Endodermal cell (in vitro differentiated cells): ENCODE data around the gene THSD7A. TPM values are rescaled to one million over a fixed set of nuclear protein-coding genes. Genes with fewer than 3 reads are reported as not detected.

Source experiments
- DNase-seq: peaks from one replicate; pipeline ENCODE4 v3.0.0-alpha.2; 2017
- H3K27ac ChIP-seq: 2 replicates; pipeline ENCODE4 v1.5.1; 2013; ENCODE audit warnings: mild to moderate bottlenecking, low read depth, low read length, moderate library complexity
- H3K27me3 ChIP-seq: 2 replicates; pipeline ENCODE4 v1.6.1; 2013; ENCODE audit warnings: mild to moderate bottlenecking, low read length, moderate library complexity; ENCODE audit not compliant: insufficient read depth, control insufficient read depth, poor library complexity, severe bottlenecking
- H3K36me3 ChIP-seq: 2 replicates; pipeline ENCODE4 v1.7.0; 2013; ENCODE audit warnings: mild to moderate bottlenecking, low read length, moderate library complexity; ENCODE audit not compliant: control insufficient read depth, insufficient read depth
- H3K4me1 ChIP-seq: one replicate; pipeline ENCODE4 v1.7.0; 2013; ENCODE audit warnings: low read length; ENCODE audit not compliant: control insufficient read depth, insufficient read depth
- H3K4me3 ChIP-seq: 2 replicates; pipeline ENCODE4 v1.5.1; 2013; ENCODE audit warnings: mild to moderate bottlenecking, low read length, moderate library complexity
- H3K9ac ChIP-seq: 2 replicates; pipeline ENCODE4 v1.6.1; 2013; ENCODE audit warnings: mild to moderate bottlenecking, low read length, moderate library complexity; ENCODE audit not compliant: poor library complexity, severe bottlenecking; ENCODE audit errors: extremely low read depth
- H3K9me3 ChIP-seq: 2 replicates; pipeline ENCODE4 v1.6.1; 2013; ENCODE audit warnings: mild to moderate bottlenecking, low read length, moderate library complexity; ENCODE audit not compliant: control insufficient read depth
- H3K27ac Mint-ChIP-seq: 2 replicates; pipeline ENCODE4 v1.8.0; 2020; ENCODE audit warnings: mixed read lengths
- H3K27me3 Mint-ChIP-seq: 2 replicates; pipeline ENCODE4 v1.8.0; 2021; ENCODE audit warnings: mild to moderate bottlenecking, mixed read lengths; ENCODE audit not compliant: insufficient read depth
- H3K36me3 Mint-ChIP-seq: 2 replicates; pipeline ENCODE4 v1.8.0; 2020; ENCODE audit warnings: low read depth, mixed read lengths
- H3K4me1 Mint-ChIP-seq: 2 replicates; pipeline ENCODE4 v1.8.0; 2020; ENCODE audit warnings: mixed read lengths
- H3K4me3 Mint-ChIP-seq: 2 replicates; pipeline ENCODE4 v1.8.0; 2020; ENCODE audit warnings: mild to moderate bottlenecking, moderate library complexity, mixed read lengths
- H3K9me3 Mint-ChIP-seq: 2 replicates; pipeline ENCODE4 v1.8.0; 2020; ENCODE audit warnings: mild to moderate bottlenecking, mixed read lengths
- WGBS, 2 experiments: methylation state at CpG; one replicate each; pipeline versions ENCODE4 v1.1.5 to v1.1.7; 2013; ENCODE audit warnings: missing lambda C conversion rate in 2 of 2, mixed read lengths in 1 of 2; ENCODE audit not compliant: insufficient coverage in 1 of 2, insufficient read length in 1 of 2; 5-methylcytosine and 5-hydroxymethylcytosine counted together
- total RNA-seq, 2 donors: library from RNA; stranded (reverse); fragmentation: NEBNext Ultra II Directional in 1 of 2; extraction: Animal tissue kit (Norgen Biotek cat#: 25700) in 1 of 2; gene quantifications; 2 replicates in 1 of 2; 3 replicates in 1 of 2; pipeline ENCODE4 v1.2.1, GENCODE V29; 2021
- TF ChIP-seq, protein P1 (sequence below): fragments of 200-600 bp; sonication (generic); conservative IDR thresholded peaks from 2 replicates; pipeline ENCODE4 v1.5.0; 2021; ENCODE audit warnings: antibody characterized with exemption, mild to moderate bottlenecking

Gene THSD7A
- total RNA-seq, 2 donors from 2014 or later = 0.73 to 1.3 TPM

DNA sequence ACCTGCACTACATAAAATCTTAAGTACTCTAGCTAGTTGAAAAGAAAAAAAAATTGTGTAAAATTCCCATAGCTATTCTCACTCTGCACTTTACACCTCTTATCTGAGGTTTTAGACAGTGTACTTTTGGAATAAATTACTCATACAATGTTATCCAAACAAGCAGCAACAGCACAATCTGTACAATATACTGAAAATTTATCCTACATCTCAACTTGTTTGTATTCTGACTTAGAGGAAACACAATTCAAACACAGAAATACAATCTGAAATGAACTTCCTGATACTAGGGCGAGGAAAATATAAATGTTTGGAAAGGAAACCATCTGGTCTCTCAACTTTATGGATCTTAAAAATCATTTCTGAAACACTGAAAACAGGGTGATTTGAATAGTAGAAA lies 381.7 kb downstream of the THSD7A start:
- TF ChIP-seq, protein P1, sequence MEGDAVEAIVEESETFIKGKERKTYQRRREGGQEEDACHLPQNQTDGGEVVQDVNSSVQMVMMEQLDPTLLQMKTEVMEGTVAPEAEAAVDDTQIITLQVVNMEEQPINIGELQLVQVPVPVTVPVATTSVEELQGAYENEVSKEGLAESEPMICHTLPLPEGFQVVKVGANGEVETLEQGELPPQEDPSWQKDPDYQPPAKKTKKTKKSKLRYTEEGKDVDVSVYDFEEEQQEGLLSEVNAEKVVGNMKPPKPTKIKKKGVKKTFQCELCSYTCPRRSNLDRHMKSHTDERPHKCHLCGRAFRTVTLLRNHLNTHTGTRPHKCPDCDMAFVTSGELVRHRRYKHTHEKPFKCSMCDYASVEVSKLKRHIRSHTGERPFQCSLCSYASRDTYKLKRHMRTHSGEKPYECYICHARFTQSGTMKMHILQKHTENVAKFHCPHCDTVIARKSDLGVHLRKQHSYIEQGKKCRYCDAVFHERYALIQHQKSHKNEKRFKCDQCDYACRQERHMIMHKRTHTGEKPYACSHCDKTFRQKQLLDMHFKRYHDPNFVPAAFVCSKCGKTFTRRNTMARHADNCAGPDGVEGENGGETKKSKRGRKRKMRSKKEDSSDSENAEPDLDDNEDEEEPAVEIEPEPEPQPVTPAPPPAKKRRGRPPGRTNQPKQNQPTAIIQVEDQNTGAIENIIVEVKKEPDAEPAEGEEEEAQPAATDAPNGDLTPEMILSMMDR = no peak
- no peaks in the 10 kb centered on the region for H3K9me3 Mint-ChIP-seq
- 83% methylated on average over 1 of the region's 1 CpG; no CpG with 5 or more reads in 1 of the 2 experiments for WGBS, 2 experiments
- no peaks in the 10 kb centered on the region for H3K4me1 ChIP-seq
- no peaks in the 10 kb centered on the region for H3K36me3 Mint-ChIP-seq
- no peak overlapping the region for H3K4me3 Mint-ChIP-seq
- H3K4me1 Mint-ChIP-seq = no peaks in the 10 kb centered on the region
- H3K27ac ChIP-seq = no peak overlapping the region
- H3K27me3 Mint-ChIP-seq = no peaks in the 10 kb centered on the region
- no peak for DNase-seq
- H3K36me3 ChIP-seq = no peaks in the 10 kb centered on the region
- no peak overlapping the region for H3K9ac ChIP-seq
- no peak overlapping the region for H3K27ac Mint-ChIP-seq
- H3K4me3 ChIP-seq = no peak overlapping the region
- H3K9me3 ChIP-seq = no peaks in the 10 kb centered on the region
- H3K27me3 ChIP-seq = no peaks in the 10 kb centered on the region

DNA sequence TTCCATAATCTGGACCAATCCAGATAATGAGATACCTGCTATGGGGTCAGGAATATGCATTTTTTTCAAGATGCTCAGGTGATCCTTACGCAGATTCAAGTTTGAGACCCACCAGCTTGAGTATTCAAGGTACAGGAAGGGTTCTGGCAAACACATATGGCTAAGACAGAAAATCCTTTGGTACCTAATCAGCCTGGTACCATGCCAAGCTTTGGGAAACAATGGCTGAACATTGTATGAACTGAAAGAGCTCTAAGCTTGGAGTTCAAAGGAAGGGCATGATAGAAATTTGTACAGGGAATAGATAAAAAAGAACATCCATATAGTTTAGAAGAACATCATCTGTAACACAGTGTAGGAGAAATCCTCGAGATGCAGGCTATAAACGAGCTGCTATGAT lies 382.7 kb downstream of the THSD7A start:
- no peak for DNase-seq
- Histone ChIP-seq H3K27me3 (no peaks in the 10 kb centered on the region), H3K4me1 (no peaks in the 10 kb centered on the region), H3K36me3 (no peaks in the 10 kb centered on the region), H3K9ac (no peak overlapping the region), H3K4me3 (no peak overlapping the region), H3K9me3 (no peaks in the 10 kb centered on the region), H3K27ac (no peak overlapping the region)
- 90 to 93% methylated on average over 2 to 3 of the region's 3 CpGs for WGBS, 2 experiments
- Mint-ChIP-seq H3K4me1 (no peaks in the 10 kb centered on the region), H3K27ac (no peak overlapping the region), H3K9me3 (no peaks in the 10 kb centered on the region), H3K4me3 (no peak overlapping the region), H3K36me3 (no peaks in the 10 kb centered on the region), H3K27me3 (no peaks in the 10 kb centered on the region)
- TF ChIP-seq, protein P1 = no peak

DNA sequence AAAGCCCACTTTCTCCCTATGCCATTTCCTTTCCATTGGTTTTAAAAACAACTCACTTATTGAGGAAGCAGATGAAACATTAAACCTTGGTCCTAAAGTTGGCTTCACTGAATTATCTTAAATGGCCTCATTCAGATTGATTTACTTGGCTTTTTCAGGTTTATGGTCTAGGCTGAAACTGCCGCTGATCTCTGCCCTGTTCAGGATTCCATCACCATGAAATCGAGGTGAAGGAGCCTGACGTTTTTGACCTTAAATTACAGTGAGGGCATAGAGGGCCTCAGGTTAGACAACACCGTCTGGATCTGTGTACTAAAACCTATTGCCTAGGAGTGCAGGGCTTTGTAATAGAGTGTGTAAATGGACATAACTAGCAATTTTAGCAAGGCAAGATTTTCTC lies 383.7 kb downstream of the THSD7A start:
- TF ChIP-seq, protein P1 = no peak
- Histone ChIP-seq H3K27ac (no peak overlapping the region), H3K4me1 (no peaks in the 10 kb centered on the region), H3K4me3 (no peak overlapping the region), H3K9ac (no peak overlapping the region), H3K9me3 (no peaks in the 10 kb centered on the region), H3K36me3 (no peaks in the 10 kb centered on the region), H3K27me3 (no peaks in the 10 kb centered on the region)
- Mint-ChIP-seq H3K4me1 (no peaks in the 10 kb centered on the region), H3K4me3 (no peak overlapping the region), H3K27me3 (no peaks in the 10 kb centered on the region), H3K9me3 (no peaks in the 10 kb centered on the region), H3K36me3 (peaks cover 2% of the 10 kb centered on the region), H3K27ac (no peak overlapping the region)
- WGBS, 2 experiments = 93 to 94% methylated on average over 4 of the region's 4 CpGs
- no peak for DNase-seq
